ENCODE results near the gene BEND7.

- TF ChIP-seq, protein P1, sequence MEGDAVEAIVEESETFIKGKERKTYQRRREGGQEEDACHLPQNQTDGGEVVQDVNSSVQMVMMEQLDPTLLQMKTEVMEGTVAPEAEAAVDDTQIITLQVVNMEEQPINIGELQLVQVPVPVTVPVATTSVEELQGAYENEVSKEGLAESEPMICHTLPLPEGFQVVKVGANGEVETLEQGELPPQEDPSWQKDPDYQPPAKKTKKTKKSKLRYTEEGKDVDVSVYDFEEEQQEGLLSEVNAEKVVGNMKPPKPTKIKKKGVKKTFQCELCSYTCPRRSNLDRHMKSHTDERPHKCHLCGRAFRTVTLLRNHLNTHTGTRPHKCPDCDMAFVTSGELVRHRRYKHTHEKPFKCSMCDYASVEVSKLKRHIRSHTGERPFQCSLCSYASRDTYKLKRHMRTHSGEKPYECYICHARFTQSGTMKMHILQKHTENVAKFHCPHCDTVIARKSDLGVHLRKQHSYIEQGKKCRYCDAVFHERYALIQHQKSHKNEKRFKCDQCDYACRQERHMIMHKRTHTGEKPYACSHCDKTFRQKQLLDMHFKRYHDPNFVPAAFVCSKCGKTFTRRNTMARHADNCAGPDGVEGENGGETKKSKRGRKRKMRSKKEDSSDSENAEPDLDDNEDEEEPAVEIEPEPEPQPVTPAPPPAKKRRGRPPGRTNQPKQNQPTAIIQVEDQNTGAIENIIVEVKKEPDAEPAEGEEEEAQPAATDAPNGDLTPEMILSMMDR (IDR thresholded peaks at IDR 0.05; ENCODE audit: insufficient read depth, low read depth, low read length), result peak; percentile 9
- TF ChIP-seq EZH2 (IDR thresholded peaks at IDR 0.05; ENCODE audit: insufficient read depth, low read length), result no peak
Measured at GRCh38 chr10:13414855-13415254, 114.0 kb downstream of the BEND7 start.

Data from astrocyte (in vitro differentiated cells and primary cell).